GM21390 (cell line): ENCODE measurements around the gene HMHB1.
A peak's percentile ranks its signal among the peaks of the same experiment; 100 is the strongest.

Experiments used
- ATAC-seq: cut with Tn5 transposase; IDR thresholded peaks from one replicate; pipeline ENCODE4 v1.9.1; 2021; ENCODE audit not compliant: unreplicated experiment

HMHB1 gene

GRCh38 chr5:143812085-143812705, at the start of gene HMHB1:
Gene HMHB1, plus strand, starts transcription at chr5:143812161.
- peak; percentile 69 for ATAC-seq

- no peak for ATAC-seq
These were observed 49.2 kb upstream of the HMHB1 start for GRCh38 chr5:143762636-143763220.

- ATAC-seq: no peak
These were observed 44.8 kb upstream of the HMHB1 start for GRCh38 chr5:143767162-143767561.

GRCh38 chr5:143769026-143769786, 42.8 kb upstream of the HMHB1 start:
- no peak for ATAC-seq

GRCh38 chr5:143770450-143770849, 41.5 kb upstream of the HMHB1 start:
- ATAC-seq: no peak

- no peak for ATAC-seq
These were observed 40.8 kb upstream of the HMHB1 start for GRCh38 chr5:143771189-143771588.

GRCh38 chr5:143771602-143772001, 40.4 kb upstream of the HMHB1 start:
- no peak for ATAC-seq

- no peak for ATAC-seq
These were observed 39.3 kb upstream of the HMHB1 start for GRCh38 chr5:143772621-143773020.

GRCh38 chr5:143775258-143775657, 36.7 kb upstream of the HMHB1 start:
- ATAC-seq: no peak

- no peak for ATAC-seq
These were observed 35.0 kb upstream of the HMHB1 start for GRCh38 chr5:143776951-143777350.

- ATAC-seq: no peak
These were observed 32.5 kb upstream of the HMHB1 start for GRCh38 chr5:143779506-143779905.

GRCh38 chr5:143781993-143782520, 29.9 kb upstream of the HMHB1 start:
- ATAC-seq: no peak

- no peak for ATAC-seq
These were observed 29.2 kb upstream of the HMHB1 start for GRCh38 chr5:143782588-143783386.

- ATAC-seq: no peak
These were observed 23.6 kb upstream of the HMHB1 start for GRCh38 chr5:143788401-143788800.

GRCh38 chr5:143790457-143791112, 21.4 kb upstream of the HMHB1 start:
- ATAC-seq: no peak

GRCh38 chr5:143791848-143792731, 19.9 kb upstream of the HMHB1 start:
- peak; percentile 62 for ATAC-seq

GRCh38 chr5:143793249-143793648, 18.7 kb upstream of the HMHB1 start:
- ATAC-seq: no peak

- no peak for ATAC-seq
These were observed 15.8 kb upstream of the HMHB1 start for GRCh38 chr5:143796125-143796524.

GRCh38 chr5:143796753-143797152, 15.2 kb upstream of the HMHB1 start:
- no peak for ATAC-seq

- ATAC-seq: no peak
These were observed 11.2 kb upstream of the HMHB1 start for GRCh38 chr5:143800715-143801114.
